K562 (cell line): Measurements from ENCODE around the gene ARL8A. TPM values are rescaled to one million over a fixed set of nuclear protein-coding genes. Genes with fewer than 3 reads are reported as not detected.

Experiments
- CBFB ChIP-seq: sonication (generic); formaldehyde crosslinking; IDR thresholded peaks from 2 replicates; pipeline ENCODE4 v1.4.0; 2020; ENCODE audit warnings: mild to moderate bottlenecking, missing genetic modification reagents
- CCAR2 ChIP-seq: fragments of 200-400 bp; formaldehyde crosslinking; IDR thresholded peaks from 2 replicates; pipeline ENCODE4 v1.6.1; 2017; ENCODE audit warnings: mild to moderate bottlenecking, low read depth, low read length
- DDX20 ChIP-seq: fragments of 450-650 bp; IDR thresholded peaks from 2 replicates; pipeline ENCODE4 v1.6.1; 2016; ENCODE audit warnings: missing genetic modification characterization, low read depth, mild to moderate bottlenecking, missing compliant biosample characterization, moderate library complexity
- ELF4 ChIP-seq: fragments of 450-650 bp; formaldehyde crosslinking; IDR thresholded peaks from 2 replicates; pipeline ENCODE4 v1.4.0; 2022; ENCODE audit warnings: missing genetic modification characterization
- EZH2 ChIP-seq: IDR thresholded peaks from 2 replicates; pipeline ENCODE4 v1.6.1; 2012; ENCODE audit warnings: low read depth, mild to moderate bottlenecking, inconsistent platforms, low read length, borderline replicate concordance
- FOXK2 ChIP-seq, 2 experiments: fragments of 450-650 bp; IDR thresholded peaks in 1 of 2; conservative IDR thresholded peaks in 1 of 2; 2 replicates each; pipeline ENCODE4 v1.6.1; 2016; ENCODE audit warnings: low read depth in 2 of 2, mild to moderate bottlenecking in 1 of 2
- HIVEP1 ChIP-seq: fragments of 250-450 bp; sonication (Bioruptor Pico); IDR thresholded peaks from 2 replicates; pipeline ENCODE4 v1.4.0; 2020; ENCODE audit warnings: mild to moderate bottlenecking
- LCOR ChIP-seq: sonication (generic); formaldehyde crosslinking; IDR thresholded peaks from 2 replicates; pipeline ENCODE4 v1.8.0; 2022; ENCODE audit warnings: mild to moderate bottlenecking, missing genetic modification reagents
- MYC ChIP-seq, 2 experiments: fragments of 250-450 bp in 1 of 2; sonication (Bioruptor Pico) in 1 of 2; IDR thresholded peaks; 2 replicates each; pipeline versions ENCODE4 v1.5.1 to v1.6.1; 2012 to 2021; ENCODE audit warnings: low read depth in 2 of 2, borderline replicate concordance in 1 of 2, improper control_type of control experiment in 1 of 2, low read length in 1 of 2, mild to moderate bottlenecking in 1 of 2, moderate library complexity in 1 of 2
- POLR2B ChIP-seq: fragments of 450-650 bp; IDR thresholded peaks from 2 replicates; pipeline ENCODE4 v1.6.1; 2018; ENCODE audit warnings: low read depth; ENCODE audit not compliant: partially characterized antibody
- PRPF4 ChIP-seq: fragments of 200-400 bp; formaldehyde crosslinking; IDR thresholded peaks from one replicate; pipeline ENCODE4 v1.6.1; 2017; ENCODE audit warnings: low read length, low read depth, mild to moderate bottlenecking; ENCODE audit not compliant: insufficient read depth, poor library complexity, severe bottlenecking
- RFX5 ChIP-seq: IDR thresholded peaks from 2 replicates; pipeline ENCODE4 v1.6.1; 2011; ENCODE audit warnings: low read depth, mild to moderate bottlenecking, improper control_type of control experiment, low read length
- SMAD1 ChIP-seq: fragments of 150-350 bp; IDR thresholded peaks from 2 replicates; pipeline ENCODE4 v1.6.1; 2014; ENCODE audit warnings: low read length, low read depth; ENCODE audit not compliant: partially characterized antibody
- SRF ChIP-seq, 2 experiments: fragments of 250-450, 450-650 bp in 1 of 2; sonication (Bioruptor Pico) in 1 of 2; sonication (generic) in 1 of 2; formaldehyde crosslinking; IDR thresholded peaks; 2 replicates each; pipeline versions ENCODE4 v1.5.0 to v1.5.1; 2020 to 2022; ENCODE audit warnings: mild to moderate bottlenecking in 1 of 2, missing genetic modification reagents in 1 of 2
- TEAD4 ChIP-seq, 2 experiments: sonication (generic) in 1 of 2; formaldehyde crosslinking in 1 of 2; IDR thresholded peaks; 2 replicates each; pipeline versions ENCODE4 v1.6.1 to v1.8.0; 2012 to 2022; ENCODE audit warnings: borderline replicate concordance in 1 of 2, inconsistent platforms in 1 of 2, low read length in 1 of 2, mild to moderate bottlenecking in 1 of 2, missing genetic modification reagents in 1 of 2
- TOE1 ChIP-seq, 2 experiments: fragments of 450-650 bp in 1 of 2; sonication (generic) in 1 of 2; formaldehyde crosslinking in 1 of 2; IDR thresholded peaks; 2 replicates each; pipeline versions ENCODE4 v1.7.1 to v1.8.0; 2016 to 2022; ENCODE audit warnings: borderline replicate concordance in 2 of 2, mild to moderate bottlenecking in 2 of 2, antibody characterized with exemption in 1 of 2, inconsistent platforms in 1 of 2, low read depth in 1 of 2, missing genetic modification reagents in 1 of 2, moderate library complexity in 1 of 2
- ZKSCAN3 ChIP-seq: fragments of 250-450 bp; sonication (Bioruptor Pico); IDR thresholded peaks from 2 replicates; pipeline ENCODE4 v1.4.0; 2020
- ZNF436 ChIP-seq: fragments of 250-450, 450-650 bp; sonication (Bioruptor Pico); formaldehyde crosslinking; IDR thresholded peaks from 2 replicates; pipeline ENCODE4 v1.7.0; 2020; ENCODE audit warnings: mild to moderate bottlenecking
- polyA plus RNA-seq, 8 experiments: library from polyadenylated mRNA; depleted of rRNA in 4 of 8; stranded (reverse) in 5 of 8; unstranded in 3 of 8; fragments of >200 nt; fragmentation: Nextera tagmentation in 2 of 8; fragmentation: Illumina TruSeq in 1 of 8; extraction: Ambion mirVana in 2 of 8; extraction: Trizol in 1 of 8; gene quantifications; 2 replicates each; pipeline versions ENCODE4 v1.2.1 to v1.2.3, GENCODE V29; 2011 to 2014; ENCODE audit warnings: inconsistent platforms in 1 of 8, missing spikeins in 1 of 8
- total RNA-seq, 7 experiments: library from RNA; depleted of rRNA in 6 of 7; stranded (reverse); fragments of >200 nt in 6 of 7; fragmentation: Illumina TruSeq in 2 of 7; extraction: Trizol in 2 of 7; gene quantifications; 2 replicates each; pipeline versions ENCODE4 v1.2.1 to v1.2.3, GENCODE V29; 2011 to 2021; ENCODE audit warnings: low replicate concordance in 1 of 7
- TF ChIP-seq, protein P1 (sequence below): fragments of 250-450 bp; sonication (Bioruptor Pico); IDR thresholded peaks from 2 replicates; pipeline ENCODE4 v1.9.0; 2021; ENCODE audit warnings: mild to moderate bottlenecking
- TF ChIP-seq, protein P2 (sequence below): IDR thresholded peaks from 3 replicates; pipeline ENCODE4 v1.6.1; 2011; ENCODE audit warnings: borderline replicate concordance, mild to moderate bottlenecking, moderate library complexity; ENCODE audit not compliant: insufficient read length; ENCODE audit errors: extremely low read depth
- TF ChIP-seq, protein P3 (sequence below): fragments of 450-650 bp; IDR thresholded peaks from 2 replicates; pipeline ENCODE4 v1.6.1; 2016; ENCODE audit warnings: low read depth, mild to moderate bottlenecking, moderate library complexity

ARL8A gene
- total and polyA plus RNA-seq, 9 of the 15 experiments (the other 6 are each of a cell fraction or from before 2014, with no cell fraction given): 0.17 to 27.3 (median 15.6) TPM

DNA sequence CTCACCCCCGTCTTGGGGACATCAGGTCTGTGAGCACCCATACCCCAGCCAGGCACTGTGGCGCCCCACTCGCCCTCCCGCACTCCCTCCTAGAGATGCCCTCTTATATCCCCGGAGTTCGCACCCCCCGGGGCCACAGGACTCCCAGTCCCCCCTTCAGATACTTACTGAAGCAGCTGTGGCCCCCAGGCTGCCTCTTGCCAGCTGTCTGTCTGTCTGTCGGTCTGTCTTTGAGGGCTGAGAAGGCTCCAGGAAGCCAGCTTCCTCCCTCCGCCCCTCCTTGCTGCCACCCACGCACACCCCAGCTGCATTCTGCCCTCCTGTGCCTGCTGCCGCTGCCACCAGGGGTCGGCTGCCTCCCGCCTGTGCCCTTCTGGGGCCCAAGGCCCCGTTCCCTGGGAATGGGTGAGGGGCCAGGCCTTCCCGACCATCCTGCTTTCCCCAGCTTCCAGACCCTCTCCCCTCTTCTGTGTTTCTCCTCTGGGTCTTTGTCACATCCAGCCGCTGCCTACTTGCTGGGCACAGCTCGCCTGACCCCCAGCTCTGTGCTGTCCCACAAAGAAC is 15.9 kb upstream of the ARL8A start, which contains the start of gene PTPN7 (continued):
- TF ChIP-seq PRPF4 (no peak), ZKSCAN3 (CRISPR knock-in tag) (no peak), TOE1 (IDR thresholded peaks at IDR 0.05; ENCODE audit: borderline replicate concordance) (no peak), TOE1 (CRISPR knock-in tag; IDR thresholded peaks at IDR 0.05; ENCODE audit: borderline replicate concordance, low read depth) (no peak), CBFB (CRISPR knock-in tag) (no peak), POLR2B (no peak), HIVEP1 (no peak), RFX5 (no peak), SRF (CRISPR knock-in tag; IDR thresholded peaks at IDR 0.05) (no peak), LCOR (CRISPR knock-in tag) (no peak), DDX20 (tag) (no peak), ELF4 (CRISPR knock-in tag) (0 out of 2 replicates have a peak, but pooled peaks have one; percentile 50), FOXK2 (conservative IDR thresholded peaks at IDR 0.05 in 1 of 2, IDR thresholded peaks at IDR 0.05 in 1 of 2; ENCODE audit: low read depth in 2 of 2) (no peak), ZNF436 (no peak), TEAD4 (IDR thresholded peaks at IDR 0.05; ENCODE audit: low read length) (no peak), TEAD4 (CRISPR knock-in tag; IDR thresholded peaks at IDR 0.05; ENCODE audit: borderline replicate concordance) (no peak), EZH2 (no peak), CCAR2 (no peak), MYC (IDR thresholded peaks at IDR 0.05; ENCODE audit: low read depth, low read length) (no peak), MYC (CRISPR knock-in tag; IDR thresholded peaks at IDR 0.05; ENCODE audit: borderline replicate concordance, low read depth) (no peak), SMAD1 (peak; percentile 0)
- TF ChIP-seq, protein P1, sequence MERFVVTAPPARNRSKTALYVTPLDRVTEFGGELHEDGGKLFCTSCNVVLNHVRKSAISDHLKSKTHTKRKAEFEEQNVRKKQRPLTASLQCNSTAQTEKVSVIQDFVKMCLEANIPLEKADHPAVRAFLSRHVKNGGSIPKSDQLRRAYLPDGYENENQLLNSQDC (CRISPR knock-in tag): no peak
- TF ChIP-seq, protein P2, sequence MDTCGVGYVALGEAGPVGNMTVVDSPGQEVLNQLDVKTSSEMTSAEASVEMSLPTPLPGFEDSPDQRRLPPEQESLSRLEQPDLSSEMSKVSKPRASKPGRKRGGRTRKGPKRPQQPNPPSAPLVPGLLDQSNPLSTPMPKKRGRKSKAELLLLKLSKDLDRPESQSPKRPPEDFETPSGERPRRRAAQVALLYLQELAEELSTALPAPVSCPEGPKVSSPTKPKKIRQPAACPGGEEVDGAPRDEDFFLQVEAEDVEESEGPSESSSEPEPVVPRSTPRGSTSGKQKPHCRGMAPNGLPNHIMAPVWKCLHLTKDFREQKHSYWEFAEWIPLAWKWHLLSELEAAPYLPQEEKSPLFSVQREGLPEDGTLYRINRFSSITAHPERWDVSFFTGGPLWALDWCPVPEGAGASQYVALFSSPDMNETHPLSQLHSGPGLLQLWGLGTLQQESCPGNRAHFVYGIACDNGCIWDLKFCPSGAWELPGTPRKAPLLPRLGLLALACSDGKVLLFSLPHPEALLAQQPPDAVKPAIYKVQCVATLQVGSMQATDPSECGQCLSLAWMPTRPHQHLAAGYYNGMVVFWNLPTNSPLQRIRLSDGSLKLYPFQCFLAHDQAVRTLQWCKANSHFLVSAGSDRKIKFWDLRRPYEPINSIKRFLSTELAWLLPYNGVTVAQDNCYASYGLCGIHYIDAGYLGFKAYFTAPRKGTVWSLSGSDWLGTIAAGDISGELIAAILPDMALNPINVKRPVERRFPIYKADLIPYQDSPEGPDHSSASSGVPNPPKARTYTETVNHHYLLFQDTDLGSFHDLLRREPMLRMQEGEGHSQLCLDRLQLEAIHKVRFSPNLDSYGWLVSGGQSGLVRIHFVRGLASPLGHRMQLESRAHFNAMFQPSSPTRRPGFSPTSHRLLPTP: no peak
- TF ChIP-seq, protein P3, sequence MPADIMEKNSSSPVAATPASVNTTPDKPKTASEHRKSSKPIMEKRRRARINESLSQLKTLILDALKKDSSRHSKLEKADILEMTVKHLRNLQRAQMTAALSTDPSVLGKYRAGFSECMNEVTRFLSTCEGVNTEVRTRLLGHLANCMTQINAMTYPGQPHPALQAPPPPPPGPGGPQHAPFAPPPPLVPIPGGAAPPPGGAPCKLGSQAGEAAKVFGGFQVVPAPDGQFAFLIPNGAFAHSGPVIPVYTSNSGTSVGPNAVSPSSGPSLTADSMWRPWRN: no peak
